GM12801 (cell line): ENCODE results near the gene MET.

Experiments used
- CTCF ChIP-seq: IDR thresholded peaks from one replicate; pipeline ENCODE4 v1.5.1; 2011; ENCODE audit warnings: control low read depth; ENCODE audit not compliant: insufficient read length; ENCODE audit errors: extremely low read depth

MET gene

GRCh38 chr7:116671681-116672595, at the start of gene MET:
MET (plus strand) TSS chr7:116672196; CDS start chr7:116699085, 26,889 bp downstream.
- TF ChIP-seq CTCF: no peak

GRCh38 chr7:116626886-116627285, 45.1 kb upstream of the MET start:
- TF ChIP-seq CTCF: no peak

- no peak for TF ChIP-seq CTCF
Observed at GRCh38 chr7:116629051-116629463, 42.9 kb upstream of the MET start.

GRCh38 chr7:116630357-116630756, 41.6 kb upstream of the MET start:
- no peak for TF ChIP-seq CTCF

- TF ChIP-seq CTCF: no peak
Observed at GRCh38 chr7:116630932-116631671, 40.9 kb upstream of the MET start.

GRCh38 chr7:116631676-116632075, 40.3 kb upstream of the MET start:
- no peak for TF ChIP-seq CTCF

- TF ChIP-seq CTCF: no peak
Observed at GRCh38 chr7:116632384-116632783, 39.6 kb upstream of the MET start.
